Uterus (tissue), 4 donors: ENCODE results near the gene HSPB6. TPM values are rescaled to one million over a fixed set of nuclear protein-coding genes. Genes with fewer than 3 reads are reported as not detected.

Experiments used
- DNase-seq, 2 donors: peaks; one replicate each; pipeline ENCODE4 v3.0.0-alpha.2; 2019 to 2020
- H3K27ac ChIP-seq, 2 donors: fragments of 200-600 bp; sonication (generic); 1 replicate in 1 of 2; 2 replicates in 1 of 2; pipeline ENCODE4 v1.5.1; 2016 to 2018
- H3K27me3 ChIP-seq, 2 donors: fragments of 200-600 bp; sonication (generic); one replicate each; pipeline ENCODE4 v1.5.1; 2018 to 2019; ENCODE audit warnings: control low read depth in 1 of 2
- H3K36me3 ChIP-seq, 2 donors: fragments of 200-600 bp; sonication (generic); one replicate each; pipeline ENCODE4 v1.5.1; 2019; ENCODE audit warnings: control low read depth in 1 of 2
- H3K4me1 ChIP-seq, 2 donors: fragments of 200-600 bp; sonication (generic); one replicate each; pipeline ENCODE4 v1.5.1; 2018 to 2019; ENCODE audit warnings: control low read depth in 1 of 2
- H3K4me3 ChIP-seq, 2 donors: fragments of 200-600 bp; sonication (generic); 1 replicate in 1 of 2; 2 replicates in 1 of 2; pipeline ENCODE4 v1.5.1; 2018 to 2019; ENCODE audit warnings: mild to moderate bottlenecking in 1 of 2
- H3K9me3 ChIP-seq, 2 donors: fragments of 200-600 bp; sonication (generic); one replicate each; pipeline ENCODE4 v1.5.1; 2019; ENCODE audit warnings: control low read depth in 1 of 2
- POLR2A ChIP-seq, 2 donors: fragments of 450-650 bp; IDR thresholded peaks; one replicate each; pipeline ENCODE4 v1.6.1; 2016; ENCODE audit warnings: antibody characterized with exemption in 2 of 2, mild to moderate bottlenecking in 1 of 2, moderate library complexity in 1 of 2
- intact Hi-C: fragments of 100-400 bp; cut with DNase I; formaldehyde crosslinking; loops from one replicate; pipeline ENCODE4 v1.15.1; 2023; ENCODE audit warnings: low total_unique reads
- total RNA-seq, 4 donors: library from RNA; depleted of rRNA in 3 of 4; stranded (reverse); fragments of >200 nt in 3 of 4; gene quantifications; one replicate each; pipeline versions ENCODE4 v1.1.0 to v1.2.4, GENCODE V29; 2014 to 2023
- TF ChIP-seq, protein P1 (sequence below), 4 experiments: fragments of 200-600 bp in 2 of 4; fragments of 450-650 bp in 2 of 4; sonication (generic) in 2 of 4; IDR thresholded peaks; one replicate each; pipeline ENCODE4 v1.5.1; 2016 to 2019; ENCODE audit warnings: antibody characterized with exemption in 4 of 4, mild to moderate bottlenecking in 2 of 4, moderate library complexity in 1 of 4
- donor health status: DM: yes; HTN: yes; CAD: no.

Gene HSPB6
- total RNA-seq, 4 donors from 2014 or later: 24.5 to 217 (median 134) TPM

DNA sequence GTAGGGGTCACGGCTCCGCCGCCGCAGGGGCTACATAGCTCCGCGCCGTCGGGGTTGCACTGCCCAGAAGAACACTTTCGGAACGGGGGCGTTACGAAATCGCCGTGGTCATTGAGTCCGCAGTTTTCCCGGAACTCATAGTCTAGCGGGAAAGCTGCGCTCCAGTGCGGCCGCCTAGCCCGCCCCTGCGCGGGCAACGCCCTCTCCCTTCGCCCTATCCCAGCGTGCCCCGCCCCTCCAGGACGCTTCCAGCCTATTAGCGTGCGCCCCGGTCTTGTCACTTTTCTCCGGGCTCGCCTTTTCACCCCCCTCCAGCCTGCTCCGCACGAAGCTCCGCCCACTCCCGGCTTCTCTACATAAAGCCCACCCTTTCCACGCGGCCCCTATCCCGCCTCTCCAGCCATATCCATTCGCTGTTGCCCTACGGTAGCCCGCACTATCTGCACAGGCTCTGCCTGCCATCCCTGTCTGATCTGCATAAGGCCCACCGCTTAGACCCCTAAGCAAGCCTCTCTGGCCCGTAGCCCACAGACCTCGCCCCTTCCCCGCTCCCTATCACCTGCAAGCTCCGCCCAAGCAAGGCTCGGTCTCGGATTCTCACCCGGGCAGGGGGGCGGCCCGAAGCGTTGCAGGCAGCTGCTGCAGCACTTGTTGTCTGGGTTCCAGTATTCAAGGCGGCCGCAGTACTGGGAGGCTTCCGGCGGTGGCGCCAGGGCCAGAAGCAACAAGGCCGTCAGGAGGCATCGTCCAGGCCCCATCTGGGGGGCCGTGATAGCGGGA lies 16.2 kb downstream of the HSPB6 start:
- peak; percentile 98 for DNase-seq
- Histone ChIP-seq H3K27me3 (no peaks in the 10 kb centered on the region), H3K4me3 (peak overlapping the region; percentile 60 to 62), H3K4me1 (peaks cover 0 to 10% of the 10 kb centered on the region in 2 donors), H3K27ac (peak overlapping the region; percentile 56 to 82), H3K9me3 (no peaks in the 10 kb centered on the region), H3K36me3 (no peaks in the 10 kb centered on the region)
- TF ChIP-seq POLR2A (IDR thresholded peaks at IDR 0.05): peak; percentile 12 to 22
- TF ChIP-seq, protein P1, sequence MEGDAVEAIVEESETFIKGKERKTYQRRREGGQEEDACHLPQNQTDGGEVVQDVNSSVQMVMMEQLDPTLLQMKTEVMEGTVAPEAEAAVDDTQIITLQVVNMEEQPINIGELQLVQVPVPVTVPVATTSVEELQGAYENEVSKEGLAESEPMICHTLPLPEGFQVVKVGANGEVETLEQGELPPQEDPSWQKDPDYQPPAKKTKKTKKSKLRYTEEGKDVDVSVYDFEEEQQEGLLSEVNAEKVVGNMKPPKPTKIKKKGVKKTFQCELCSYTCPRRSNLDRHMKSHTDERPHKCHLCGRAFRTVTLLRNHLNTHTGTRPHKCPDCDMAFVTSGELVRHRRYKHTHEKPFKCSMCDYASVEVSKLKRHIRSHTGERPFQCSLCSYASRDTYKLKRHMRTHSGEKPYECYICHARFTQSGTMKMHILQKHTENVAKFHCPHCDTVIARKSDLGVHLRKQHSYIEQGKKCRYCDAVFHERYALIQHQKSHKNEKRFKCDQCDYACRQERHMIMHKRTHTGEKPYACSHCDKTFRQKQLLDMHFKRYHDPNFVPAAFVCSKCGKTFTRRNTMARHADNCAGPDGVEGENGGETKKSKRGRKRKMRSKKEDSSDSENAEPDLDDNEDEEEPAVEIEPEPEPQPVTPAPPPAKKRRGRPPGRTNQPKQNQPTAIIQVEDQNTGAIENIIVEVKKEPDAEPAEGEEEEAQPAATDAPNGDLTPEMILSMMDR (IDR thresholded peaks at IDR 0.05): no peak
- intact Hi-C loops: no loop called here

DNA sequence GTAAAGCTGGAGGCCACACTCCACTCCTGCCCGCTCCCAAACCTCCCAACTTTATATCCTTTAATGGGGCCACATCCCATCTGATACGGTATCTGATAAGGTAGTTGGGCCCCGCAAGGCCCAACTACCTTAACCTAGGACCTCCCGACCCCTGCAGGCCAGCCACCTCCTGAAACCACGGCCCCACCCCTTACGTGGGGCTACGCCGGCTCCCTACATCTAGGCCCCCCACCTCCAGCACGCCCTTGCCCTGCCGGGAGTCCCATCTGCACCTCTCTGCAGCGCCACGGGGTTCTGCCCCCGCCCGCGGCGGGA lies 16.8 kb downstream of the HSPB6 start:
- DNase-seq: no peak
- Histone ChIP-seq H3K27ac (peak overlapping the region; percentile 56 to 82), H3K27me3 (no peaks in the 10 kb centered on the region), H3K4me1 (peaks cover 0 to 10% of the 10 kb centered on the region in 2 donors), H3K4me3 (peak overlapping the region; percentile 60 to 62), H3K9me3 (no peaks in the 10 kb centered on the region), H3K36me3 (no peaks in the 10 kb centered on the region)
- intact Hi-C loops: no loop called here
- TF ChIP-seq, protein P1 (IDR thresholded peaks at IDR 0.05): no peak
- TF ChIP-seq POLR2A (IDR thresholded peaks at IDR 0.05): no peak

DNA sequence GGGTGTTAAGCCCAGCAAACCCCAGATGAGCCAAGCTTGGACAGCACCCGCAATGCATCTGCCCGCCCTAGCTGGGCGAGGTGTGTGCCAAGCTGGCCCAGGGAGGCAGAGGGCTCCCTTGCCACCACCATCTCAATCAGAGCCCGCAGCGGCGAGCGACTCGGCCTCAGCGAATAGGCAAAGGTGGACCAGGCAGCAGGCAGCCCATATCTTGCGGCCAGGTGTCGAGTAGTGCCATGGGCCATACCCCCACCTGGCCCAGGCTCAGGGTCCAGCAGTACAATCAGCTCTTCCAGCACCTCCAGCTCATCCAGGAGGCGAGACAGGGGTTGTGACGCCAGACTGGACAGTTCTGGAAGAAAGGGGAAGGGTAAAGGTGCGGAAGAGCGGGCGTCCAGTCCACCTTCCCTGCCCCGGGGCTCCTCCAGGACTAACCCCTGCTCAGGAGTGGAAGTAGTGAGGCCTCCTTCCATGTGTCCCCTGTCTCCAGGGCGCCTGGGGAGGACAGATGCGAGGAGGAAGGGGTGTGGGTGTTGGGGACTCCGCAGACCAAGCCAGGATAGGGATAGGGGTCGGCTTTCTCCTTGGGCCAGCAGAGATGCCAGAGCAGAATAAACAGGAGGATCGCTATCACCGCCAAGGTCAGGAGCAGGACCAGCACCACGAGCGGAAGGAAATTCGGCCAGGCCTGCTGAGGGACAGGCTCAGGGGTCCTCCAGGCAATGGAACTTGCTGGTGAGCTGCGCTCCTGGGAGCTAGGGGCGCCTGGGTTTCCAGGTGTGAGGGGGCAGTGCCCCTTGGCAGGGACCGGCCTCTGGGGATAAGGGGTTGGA lies 17.3 kb downstream of the HSPB6 start:
- H3K36me3 ChIP-seq: no peaks in the 10 kb centered on the region
- peak overlapping the region in 1 of 2 donors; percentile 82 for H3K27ac ChIP-seq
- TF ChIP-seq, protein P1 (IDR thresholded peaks at IDR 0.05): no peak
- H3K4me3 ChIP-seq: peak overlapping the region; percentile 60 to 62
- no peak for DNase-seq
- H3K27me3 ChIP-seq: no peaks in the 10 kb centered on the region
- intact Hi-C loops: no loop called here
- H3K9me3 ChIP-seq: no peaks in the 10 kb centered on the region
- peaks cover 0 to 10% of the 10 kb centered on the region in 2 donors for H3K4me1 ChIP-seq

DNA sequence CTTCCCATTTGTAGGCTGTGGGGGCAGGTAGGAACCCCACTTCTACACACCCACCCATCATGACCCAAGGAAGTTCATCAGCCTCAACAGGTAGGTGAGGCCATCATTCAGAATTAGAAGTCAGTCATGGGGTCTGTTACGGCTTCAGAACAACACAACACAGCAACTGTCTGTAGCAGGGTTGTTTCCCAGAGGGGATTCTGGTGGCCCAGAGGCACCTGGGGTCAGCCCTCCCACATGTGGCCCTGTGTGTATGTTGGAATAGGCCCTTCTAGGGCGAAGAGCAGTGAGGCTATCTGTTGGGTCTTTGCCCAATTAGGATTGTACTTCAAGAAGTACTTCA lies 18.0 kb downstream of the HSPB6 start:
- no peak for DNase-seq
- Histone ChIP-seq H3K27ac (no peak overlapping the region), H3K27me3 (no peaks in the 10 kb centered on the region), H3K4me1 (peaks cover 0 to 10% of the 10 kb centered on the region in 2 donors), H3K4me3 (no peak overlapping the region), H3K9me3 (no peaks in the 10 kb centered on the region), H3K36me3 (no peaks in the 10 kb centered on the region)
- intact Hi-C loops: no loop called here
- TF ChIP-seq POLR2A (IDR thresholded peaks at IDR 0.05): no peak

DNA sequence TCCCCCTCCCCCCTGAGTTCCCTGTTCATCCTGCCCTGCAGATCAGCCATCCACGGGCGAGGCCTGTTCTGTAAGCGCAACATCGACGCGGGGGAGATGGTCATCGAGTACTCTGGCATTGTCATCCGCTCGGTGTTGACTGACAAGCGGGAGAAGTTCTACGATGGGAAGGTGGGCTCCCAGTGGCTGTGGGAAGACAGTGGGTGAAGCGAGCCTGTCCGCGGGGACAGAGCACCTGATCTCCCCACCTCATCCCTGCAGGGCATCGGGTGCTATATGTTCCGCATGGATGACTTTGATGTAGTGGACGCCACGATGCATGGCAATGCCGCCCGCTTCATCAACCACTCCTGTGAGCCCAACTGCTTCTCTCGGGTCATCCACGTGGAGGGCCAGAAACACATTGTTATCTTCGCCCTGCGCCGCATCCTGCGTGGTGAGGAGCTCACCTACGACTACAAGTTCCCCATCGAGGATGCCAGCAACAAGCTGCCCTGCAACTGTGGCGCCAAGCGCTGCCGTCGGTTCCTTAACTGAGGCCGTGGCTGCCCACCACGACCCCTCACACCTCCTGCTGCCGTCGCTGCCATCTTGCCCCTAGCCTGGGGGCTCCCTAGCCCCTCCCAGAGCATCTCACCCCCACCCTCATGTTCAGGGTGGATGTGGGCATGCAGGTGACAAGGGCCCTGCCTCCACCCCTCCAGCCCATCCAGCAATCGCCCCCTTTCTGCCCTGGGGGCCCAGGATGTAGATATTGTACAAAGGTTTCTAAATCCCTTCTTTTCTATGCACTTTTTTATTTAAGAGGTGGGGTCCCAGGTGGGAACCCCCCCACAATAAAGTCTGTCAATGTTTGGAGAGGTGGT lies 18.6 kb downstream of the HSPB6 start:
- Histone ChIP-seq H3K4me3 (no peak overlapping the region), H3K27me3 (no peaks in the 10 kb centered on the region), H3K27ac (no peak overlapping the region), H3K4me1 (peaks cover 0 to 10% of the 10 kb centered on the region in 2 donors), H3K36me3 (no peaks in the 10 kb centered on the region), H3K9me3 (no peaks in the 10 kb centered on the region)
- TF ChIP-seq, protein P1 (IDR thresholded peaks at IDR 0.05): no peak
- TF ChIP-seq POLR2A (IDR thresholded peaks at IDR 0.05): no peak
- no peak for DNase-seq
- intact Hi-C loops: no loop called here
